HL-60 (cell line): Measurements from ENCODE around the gene KIF26B.

Source experiments
- GABPA ChIP-seq: IDR thresholded peaks from 2 replicates; pipeline ENCODE4 v1.6.1; 2012; ENCODE audit warnings: low read depth
- POLR2AphosphoS5 ChIP-seq: IDR thresholded peaks from 2 replicates; pipeline ENCODE4 v1.6.1; 2012; ENCODE audit warnings: low read depth
- SPI1 ChIP-seq: IDR thresholded peaks from 2 replicates; pipeline ENCODE4 v1.6.1; 2012; ENCODE audit warnings: low read depth, mild to moderate bottlenecking, borderline replicate concordance
- TF ChIP-seq, protein P1 (sequence below): IDR thresholded peaks from one replicate; pipeline ENCODE4 v1.5.1; 2011; ENCODE audit warnings: low read length, control low read depth, inconsistent platforms; ENCODE audit not compliant: insufficient read depth
- TF ChIP-seq, protein P2 (sequence below): IDR thresholded peaks from 2 replicates; pipeline ENCODE4 v1.6.1; 2012; ENCODE audit warnings: low read depth; ENCODE audit not compliant: insufficient replicate concordance

DNA sequence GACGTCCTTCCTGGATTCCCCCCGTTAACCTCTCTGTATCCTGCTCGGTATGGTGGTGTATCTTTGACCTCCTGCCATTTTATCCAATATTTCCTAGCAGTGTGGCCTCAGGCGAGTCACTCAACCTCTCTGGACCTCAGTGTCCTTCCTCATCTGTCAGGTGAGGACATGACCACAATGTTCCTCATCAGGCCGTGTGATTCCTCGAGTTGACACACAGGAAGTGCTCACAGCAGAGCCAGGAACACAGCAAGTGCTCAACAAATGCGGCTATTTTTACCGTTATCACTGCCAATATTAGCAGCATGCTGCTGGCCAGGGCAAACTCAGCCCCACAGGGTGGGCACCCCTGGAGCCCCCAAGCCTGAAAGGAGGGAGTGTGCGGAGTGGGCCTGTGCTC, 450.2 kb downstream of the KIF26B start:
- TF ChIP-seq, protein P1, sequence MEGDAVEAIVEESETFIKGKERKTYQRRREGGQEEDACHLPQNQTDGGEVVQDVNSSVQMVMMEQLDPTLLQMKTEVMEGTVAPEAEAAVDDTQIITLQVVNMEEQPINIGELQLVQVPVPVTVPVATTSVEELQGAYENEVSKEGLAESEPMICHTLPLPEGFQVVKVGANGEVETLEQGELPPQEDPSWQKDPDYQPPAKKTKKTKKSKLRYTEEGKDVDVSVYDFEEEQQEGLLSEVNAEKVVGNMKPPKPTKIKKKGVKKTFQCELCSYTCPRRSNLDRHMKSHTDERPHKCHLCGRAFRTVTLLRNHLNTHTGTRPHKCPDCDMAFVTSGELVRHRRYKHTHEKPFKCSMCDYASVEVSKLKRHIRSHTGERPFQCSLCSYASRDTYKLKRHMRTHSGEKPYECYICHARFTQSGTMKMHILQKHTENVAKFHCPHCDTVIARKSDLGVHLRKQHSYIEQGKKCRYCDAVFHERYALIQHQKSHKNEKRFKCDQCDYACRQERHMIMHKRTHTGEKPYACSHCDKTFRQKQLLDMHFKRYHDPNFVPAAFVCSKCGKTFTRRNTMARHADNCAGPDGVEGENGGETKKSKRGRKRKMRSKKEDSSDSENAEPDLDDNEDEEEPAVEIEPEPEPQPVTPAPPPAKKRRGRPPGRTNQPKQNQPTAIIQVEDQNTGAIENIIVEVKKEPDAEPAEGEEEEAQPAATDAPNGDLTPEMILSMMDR = no peak
- TF ChIP-seq SPI1 = peak; percentile 2; the same call in 1 of the 2 replicates
- no peak for TF ChIP-seq GABPA
- TF ChIP-seq POLR2AphosphoS5 = no peak
- TF ChIP-seq, protein P2, sequence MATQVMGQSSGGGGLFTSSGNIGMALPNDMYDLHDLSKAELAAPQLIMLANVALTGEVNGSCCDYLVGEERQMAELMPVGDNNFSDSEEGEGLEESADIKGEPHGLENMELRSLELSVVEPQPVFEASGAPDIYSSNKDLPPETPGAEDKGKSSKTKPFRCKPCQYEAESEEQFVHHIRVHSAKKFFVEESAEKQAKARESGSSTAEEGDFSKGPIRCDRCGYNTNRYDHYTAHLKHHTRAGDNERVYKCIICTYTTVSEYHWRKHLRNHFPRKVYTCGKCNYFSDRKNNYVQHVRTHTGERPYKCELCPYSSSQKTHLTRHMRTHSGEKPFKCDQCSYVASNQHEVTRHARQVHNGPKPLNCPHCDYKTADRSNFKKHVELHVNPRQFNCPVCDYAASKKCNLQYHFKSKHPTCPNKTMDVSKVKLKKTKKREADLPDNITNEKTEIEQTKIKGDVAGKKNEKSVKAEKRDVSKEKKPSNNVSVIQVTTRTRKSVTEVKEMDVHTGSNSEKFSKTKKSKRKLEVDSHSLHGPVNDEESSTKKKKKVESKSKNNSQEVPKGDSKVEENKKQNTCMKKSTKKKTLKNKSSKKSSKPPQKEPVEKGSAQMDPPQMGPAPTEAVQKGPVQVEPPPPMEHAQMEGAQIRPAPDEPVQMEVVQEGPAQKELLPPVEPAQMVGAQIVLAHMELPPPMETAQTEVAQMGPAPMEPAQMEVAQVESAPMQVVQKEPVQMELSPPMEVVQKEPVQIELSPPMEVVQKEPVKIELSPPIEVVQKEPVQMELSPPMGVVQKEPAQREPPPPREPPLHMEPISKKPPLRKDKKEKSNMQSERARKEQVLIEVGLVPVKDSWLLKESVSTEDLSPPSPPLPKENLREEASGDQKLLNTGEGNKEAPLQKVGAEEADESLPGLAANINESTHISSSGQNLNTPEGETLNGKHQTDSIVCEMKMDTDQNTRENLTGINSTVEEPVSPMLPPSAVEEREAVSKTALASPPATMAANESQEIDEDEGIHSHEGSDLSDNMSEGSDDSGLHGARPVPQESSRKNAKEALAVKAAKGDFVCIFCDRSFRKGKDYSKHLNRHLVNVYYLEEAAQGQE = no peak
